ENCODE data around the gene KCTD3.

KCTD3 gene

DNA sequence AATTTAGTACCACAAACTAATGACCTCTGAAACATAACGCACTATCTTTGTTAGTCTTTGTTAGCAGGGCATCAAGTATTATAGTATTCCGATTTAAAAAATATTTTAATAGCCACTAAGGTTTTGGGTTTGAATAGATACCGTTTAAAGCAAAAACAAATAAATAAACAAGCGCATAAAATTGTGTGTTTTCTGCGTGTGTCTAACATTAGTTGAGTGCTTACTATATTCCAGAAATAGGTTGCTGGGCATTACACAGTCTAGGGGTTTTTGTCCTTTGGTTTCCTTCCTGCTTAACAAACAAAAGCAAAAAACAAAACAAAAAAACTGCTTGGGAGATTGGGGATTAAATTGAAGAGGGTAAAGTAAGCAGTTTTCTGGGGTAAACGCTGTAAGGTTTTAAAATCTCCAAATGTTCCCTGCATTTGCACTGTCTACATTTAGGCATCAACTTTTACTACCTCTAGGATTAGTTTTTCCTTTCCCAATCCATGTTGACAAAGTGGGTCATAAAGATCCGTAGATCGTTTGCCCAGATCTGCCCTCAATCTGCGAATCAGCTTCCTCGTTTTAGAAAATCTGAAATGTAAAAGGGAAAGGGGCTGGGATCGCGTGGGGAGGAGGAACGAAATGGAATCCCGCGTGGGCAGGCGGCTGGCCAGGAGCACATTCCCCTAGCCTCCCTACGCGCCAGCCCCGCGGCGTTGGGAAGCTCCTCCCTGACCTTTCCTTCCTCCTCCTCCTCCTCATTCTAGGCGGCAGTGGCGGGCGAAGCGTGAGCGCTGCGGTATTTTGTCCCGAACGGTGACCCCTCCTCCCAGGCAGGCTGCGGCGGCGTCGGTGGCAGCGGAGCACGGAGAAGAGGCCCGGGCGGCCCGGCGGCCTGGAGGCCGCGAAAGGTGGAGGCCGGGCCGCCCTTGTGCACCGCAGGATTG lies at the start of gene KCTD3:
KCTD3 (plus strand) TSS at position 749 of the 935 bp plus-strand sequence. CDS start 382 bp downstream, outside the sequence.
- peaks cover 26% of the 10 kb centered on the region for H3K4me1 ChIP-seq (ENCODE audit: insufficient read depth, low read length, poor library complexity, severe bottlenecking)
- no peaks in the 10 kb centered on the region for H3K9me2 ChIP-seq (replicated peaks; ENCODE audit: low read depth, low read length)
- no peaks in the 10 kb centered on the region for H3K36me3 ChIP-seq (ENCODE audit: insufficient read depth, low read length)
- peaks cover 43% of the 10 kb centered on the region for H3K79me2 ChIP-seq (ENCODE audit: insufficient read depth, low read length)
- H3K4me2 ChIP-seq (ENCODE audit: low read depth, low read length, poor library complexity, severe bottlenecking), result peak within 1 kb of the TSS; percentile 83
- H3K9me3 ChIP-seq (ENCODE audit: insufficient read depth, low read depth, low read length), result no peaks in the 10 kb centered on the region
- H3K27me3 ChIP-seq (ENCODE audit: insufficient read depth, low read length, poor library complexity, severe bottlenecking), result no peaks in the 10 kb centered on the region
- peak within 1 kb of the TSS; percentile 80 for H3K9ac ChIP-seq (ENCODE audit: low read depth, low read length, poor library complexity, severe bottlenecking)
- peaks cover 18% of the 10 kb centered on the region for H4K20me1 ChIP-seq (ENCODE audit: insufficient read depth, low read length, poor library complexity, severe bottlenecking)
- no peaks in the 10 kb centered on the region for H3F3A ChIP-seq (ENCODE audit: low read depth)
- TF ChIP-seq EZH2phosphoT487 (IDR thresholded peaks at IDR 0.05; ENCODE audit: borderline replicate concordance) (no peak), CTCF (conservative IDR thresholded peaks at IDR 0.05; ENCODE audit: low read length) (no peak)
- H2AFZ ChIP-seq (ENCODE audit: low read length), result peak within 1 kb of the TSS; percentile 99
- H3K4me3 ChIP-seq (ENCODE audit: low read length, poor library complexity, severe bottlenecking), result peak within 1 kb of the TSS; percentile 84

- H2AFZ ChIP-seq (ENCODE audit: low read length), result no peak overlapping the region
- H3K79me2 ChIP-seq (ENCODE audit: insufficient read depth, low read length), result no peaks in the 10 kb centered on the region
- no peaks in the 10 kb centered on the region for H3K27me3 ChIP-seq (ENCODE audit: insufficient read depth, low read length, poor library complexity, severe bottlenecking)
- H3K9me3 ChIP-seq (ENCODE audit: insufficient read depth, low read depth, low read length), result no peaks in the 10 kb centered on the region
- no peak overlapping the region for H3K9ac ChIP-seq (ENCODE audit: low read depth, low read length, poor library complexity, severe bottlenecking)
- TF ChIP-seq EZH2phosphoT487 (IDR thresholded peaks at IDR 0.05; ENCODE audit: borderline replicate concordance), result no peak
- TF ChIP-seq CTCF (conservative IDR thresholded peaks at IDR 0.05; ENCODE audit: low read length), result peak; percentile 24; the same call in 1 of the 2 replicates
- H3K4me3 ChIP-seq (ENCODE audit: low read length, poor library complexity, severe bottlenecking), result no peak overlapping the region
- no peaks in the 10 kb centered on the region for H3K9me2 ChIP-seq (replicated peaks; ENCODE audit: low read depth, low read length)
- no peaks in the 10 kb centered on the region for H3F3A ChIP-seq (ENCODE audit: low read depth)
- H3K4me1 ChIP-seq (ENCODE audit: insufficient read depth, low read length, poor library complexity, severe bottlenecking), result no peaks in the 10 kb centered on the region
- H3K4me2 ChIP-seq (ENCODE audit: low read depth, low read length, poor library complexity, severe bottlenecking), result no peak overlapping the region
- no peaks in the 10 kb centered on the region for H4K20me1 ChIP-seq (ENCODE audit: insufficient read depth, low read length, poor library complexity, severe bottlenecking)
- H3K36me3 ChIP-seq (ENCODE audit: insufficient read depth, low read length), result no peaks in the 10 kb centered on the region
Measured at GRCh38 chr1:215517441-215517891, 49.6 kb upstream of the KCTD3 start.

- H2AFZ ChIP-seq (ENCODE audit: low read length), result no peak overlapping the region
- H4K20me1 ChIP-seq (ENCODE audit: insufficient read depth, low read length, poor library complexity, severe bottlenecking), result no peaks in the 10 kb centered on the region
- no peaks in the 10 kb centered on the region for H3K27me3 ChIP-seq (ENCODE audit: insufficient read depth, low read length, poor library complexity, severe bottlenecking)
- H3K9me2 ChIP-seq (replicated peaks; ENCODE audit: low read depth, low read length), result no peaks in the 10 kb centered on the region
- H3K79me2 ChIP-seq (ENCODE audit: insufficient read depth, low read length), result no peaks in the 10 kb centered on the region
- H3K4me2 ChIP-seq (ENCODE audit: low read depth, low read length, poor library complexity, severe bottlenecking), result no peak overlapping the region
- no peak overlapping the region for H3K9ac ChIP-seq (ENCODE audit: low read depth, low read length, poor library complexity, severe bottlenecking)
- H3F3A ChIP-seq (ENCODE audit: low read depth), result no peaks in the 10 kb centered on the region
- TF ChIP-seq CTCF (conservative IDR thresholded peaks at IDR 0.05; ENCODE audit: low read length) (no peak), EZH2phosphoT487 (IDR thresholded peaks at IDR 0.05; ENCODE audit: borderline replicate concordance) (no peak)
- H3K4me3 ChIP-seq (ENCODE audit: low read length, poor library complexity, severe bottlenecking), result no peak overlapping the region
- no peaks in the 10 kb centered on the region for H3K36me3 ChIP-seq (ENCODE audit: insufficient read depth, low read length)
- no peaks in the 10 kb centered on the region for H3K4me1 ChIP-seq (ENCODE audit: insufficient read depth, low read length, poor library complexity, severe bottlenecking)
- H3K9me3 ChIP-seq (ENCODE audit: insufficient read depth, low read depth, low read length), result no peaks in the 10 kb centered on the region
Measured at GRCh38 chr1:215518594-215518993, 48.5 kb upstream of the KCTD3 start.

Data from Loucy (cell line).